GM18499 (cell line): ENCODE measurements around the gene ERBIN.

Experiments
- ATAC-seq: cut with Tn5 transposase; IDR thresholded peaks from one replicate; pipeline ENCODE4 v1.9.1; 2021; ENCODE audit warnings: moderate number of reproducible peaks; ENCODE audit not compliant: insufficient read depth, unreplicated experiment

ERBIN gene

GRCh38 chr5:65916066-65916465, 10.3 kb upstream of the ERBIN start:
- no peak for ATAC-seq

- no peak for ATAC-seq
Observed at GRCh38 chr5:65916636-65917035, 9.7 kb upstream of the ERBIN start.

- no peak for ATAC-seq
Observed at GRCh38 chr5:65919773-65920172, 6.6 kb upstream of the ERBIN start.

- ATAC-seq: no peak
Observed at GRCh38 chr5:65923339-65923738, 3.0 kb upstream of the ERBIN start.

- ATAC-seq: no peak
Observed at GRCh38 chr5:65924366-65925043, 1.9 kb upstream of the ERBIN start.

- ATAC-seq: peak; percentile 59
Observed at GRCh38 chr5:65925044-65925600, 1.3 kb upstream of the ERBIN start.

GRCh38 chr5:65925601-65926275, 637 bp upstream of the ERBIN start:
- ATAC-seq: peak; percentile 22

- no peak for ATAC-seq
Observed at GRCh38 chr5:65926893-65927292, 518 bp downstream of the ERBIN start.

GRCh38 chr5:65927503-65928321, 1.3 kb downstream of the ERBIN start:
- no peak for ATAC-seq

GRCh38 chr5:65928322-65928752, 2.0 kb downstream of the ERBIN start:
- ATAC-seq: no peak

GRCh38 chr5:65928860-65929259, 2.5 kb downstream of the ERBIN start:
- ATAC-seq: no peak

- ATAC-seq: no peak
Observed at GRCh38 chr5:65932676-65933075, 6.3 kb downstream of the ERBIN start.

GRCh38 chr5:65933295-65933694, 6.9 kb downstream of the ERBIN start:
- ATAC-seq: no peak

GRCh38 chr5:65938256-65938655, 11.9 kb downstream of the ERBIN start:
- no peak for ATAC-seq

- ATAC-seq: no peak
Observed at GRCh38 chr5:65943771-65944170, 17.4 kb downstream of the ERBIN start.

- ATAC-seq: no peak
Observed at GRCh38 chr5:65946198-65946745, 19.9 kb downstream of the ERBIN start.

- ATAC-seq: no peak
Observed at GRCh38 chr5:65948115-65948747, 21.9 kb downstream of the ERBIN start.

GRCh38 chr5:65951330-65951729, 25.0 kb downstream of the ERBIN start:
- ATAC-seq: no peak

GRCh38 chr5:65952259-65952658, 25.9 kb downstream of the ERBIN start:
- ATAC-seq: no peak

- no peak for ATAC-seq
Observed at GRCh38 chr5:65954200-65954599, 27.8 kb downstream of the ERBIN start.
